Stimulated activated CD8-positive, alpha-beta memory T cell treated with anti-CD3 and anti-CD28 coated beads, Interleukin-15, amount 100 ng/mL, for 4 hours (primary cell): ENCODE measurements around the gene CDKL1.
"Not testable (repeated sequence)": the region's sequence is repeated elsewhere in the genome, so short reads cannot be mapped to it uniquely, and the experiment has no call there.

Source experiments
- DNase-seq, 2 donors: peaks; one replicate each; pipeline ENCODE4 v3.0.0-alpha.2; 2020; ENCODE audit warnings: low read depth in 2 of 2

CDKL1 gene

DNA sequence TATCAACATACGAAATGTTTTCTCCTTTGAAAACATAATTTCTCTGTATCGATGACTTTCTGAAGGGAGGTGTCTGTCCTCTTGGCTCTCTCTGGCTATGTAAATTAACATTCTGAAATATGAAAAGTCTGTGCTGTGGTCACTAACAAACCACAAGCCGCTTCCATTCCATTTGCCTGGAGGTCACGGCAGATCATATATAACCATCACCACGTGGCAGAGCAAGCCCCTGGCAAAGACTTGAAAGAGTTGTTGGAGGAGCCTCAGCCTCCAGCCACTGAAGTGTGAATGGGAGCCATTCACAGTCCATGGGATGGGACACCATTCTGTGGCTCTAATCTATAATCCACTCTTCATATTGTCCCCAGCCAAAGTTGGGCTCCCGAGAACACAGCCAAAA, 39.6 kb downstream of the CDKL1 start:
- DNase-seq, result no peak

DNA sequence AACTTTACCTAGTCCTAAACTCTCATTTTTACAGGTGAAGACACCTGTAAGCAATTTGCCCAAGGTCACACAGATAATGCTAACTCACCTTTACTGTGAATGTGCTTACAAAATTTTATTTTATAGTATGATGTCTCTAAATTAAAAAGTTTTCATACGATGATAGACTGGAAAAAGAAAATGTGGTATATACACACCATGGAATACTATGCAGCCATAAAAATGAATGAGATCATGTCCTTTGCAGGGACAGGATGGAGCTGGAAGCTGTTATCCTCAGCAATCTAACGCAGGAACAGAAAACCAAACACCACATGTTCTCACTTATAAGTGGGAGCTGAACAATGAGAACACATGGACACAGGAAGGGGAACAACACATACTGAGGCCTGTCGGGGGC, 40.4 kb downstream of the CDKL1 start:
- DNase-seq, result not testable (repeated sequence)

DNA sequence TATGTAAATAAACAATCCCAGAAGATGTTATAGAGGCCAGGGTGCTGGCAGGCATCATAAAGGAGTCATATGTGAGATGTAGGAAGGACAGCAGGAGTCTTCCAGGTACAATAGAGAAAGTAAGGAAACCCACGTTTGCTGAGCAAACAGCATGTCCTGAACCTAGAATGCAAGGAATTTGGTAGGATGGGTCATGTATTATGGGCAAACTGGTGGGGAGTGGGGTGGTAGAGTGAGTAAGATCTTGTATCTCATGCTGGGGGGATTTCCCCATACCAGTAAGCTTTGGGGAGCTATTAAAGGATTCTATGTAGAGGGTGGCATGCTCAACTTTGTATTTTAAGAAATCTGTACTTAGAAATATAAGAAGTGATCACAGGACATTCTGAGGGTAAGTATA, 41.0 kb downstream of the CDKL1 start:
- DNase-seq, result no peak

DNA sequence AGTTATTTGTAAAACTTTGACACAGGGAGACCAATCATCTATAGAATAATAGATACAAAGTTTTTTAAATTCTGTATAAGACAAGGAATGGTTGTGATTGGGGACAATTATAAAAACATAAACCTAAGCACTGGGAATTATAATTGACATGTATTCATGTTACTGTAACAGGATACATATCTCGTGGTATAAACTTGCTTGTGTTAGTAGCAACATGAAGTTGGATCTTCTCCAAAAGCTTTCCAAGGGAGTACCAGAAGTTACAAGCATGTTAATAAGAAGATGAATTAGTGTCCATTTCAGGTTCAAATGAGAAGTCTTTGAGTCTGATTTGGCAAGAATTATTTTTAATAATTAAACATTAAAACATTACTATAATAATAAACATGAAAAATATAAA, 42.2 kb downstream of the CDKL1 start:
- DNase-seq, result no peak

DNA sequence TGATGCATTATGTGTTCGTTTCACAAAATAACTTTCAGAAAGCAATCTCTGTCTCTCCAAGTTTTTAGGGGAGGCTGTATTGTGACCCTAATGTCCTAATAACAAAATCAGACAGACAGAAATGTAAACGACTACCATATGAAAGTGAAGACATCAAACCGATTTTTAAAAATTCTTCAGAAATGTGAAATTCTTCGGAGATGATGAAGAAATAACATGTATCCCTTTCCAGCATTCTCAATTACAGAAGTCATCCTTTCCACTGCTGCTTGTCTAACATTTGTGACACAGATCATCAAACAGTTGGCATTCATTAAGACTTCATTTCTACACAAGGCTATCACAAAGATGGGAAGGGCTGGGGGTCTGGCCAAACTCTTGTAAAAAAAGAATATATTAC, 43.6 kb downstream of the CDKL1 start:
- no peak for DNase-seq

DNA sequence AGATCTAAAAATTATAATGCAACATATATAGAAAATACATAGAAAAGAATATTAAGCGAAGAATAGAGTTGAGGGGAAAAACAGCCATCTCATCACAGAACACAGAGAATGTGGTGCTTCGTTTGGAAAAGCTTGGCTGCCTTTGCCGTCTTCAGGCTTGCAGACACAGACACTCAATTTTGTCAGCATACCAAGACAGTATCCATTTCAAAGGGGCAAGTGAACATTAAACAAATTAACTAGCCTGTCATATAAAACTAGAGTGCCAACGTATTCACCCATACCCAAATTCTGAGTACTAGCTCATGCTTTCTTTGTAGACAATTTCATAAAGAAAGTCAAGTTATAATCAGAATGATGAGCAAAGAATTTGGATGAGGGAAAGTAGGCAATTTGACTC, 44.1 kb downstream of the CDKL1 start:
- no peak for DNase-seq

DNA sequence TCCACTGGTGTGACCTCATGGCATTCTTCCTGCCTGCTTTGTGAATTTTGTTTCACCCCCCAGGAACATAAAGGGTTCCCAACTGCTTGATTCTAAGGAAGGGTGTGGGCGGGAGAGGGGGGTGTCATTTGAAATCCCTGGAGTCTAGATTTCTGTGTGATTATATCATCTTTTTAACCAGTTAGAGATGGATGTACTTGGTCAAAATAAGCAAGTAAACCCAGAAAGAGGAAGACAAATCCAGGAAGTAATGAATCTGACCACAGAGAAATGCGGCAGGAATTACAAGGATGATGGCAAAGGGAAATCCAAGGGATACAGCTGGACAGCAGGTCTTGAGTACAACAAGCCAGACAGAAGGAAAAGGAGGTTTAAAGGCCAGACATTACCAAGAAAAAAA, 45.7 kb downstream of the CDKL1 start:
- no peak for DNase-seq

DNA sequence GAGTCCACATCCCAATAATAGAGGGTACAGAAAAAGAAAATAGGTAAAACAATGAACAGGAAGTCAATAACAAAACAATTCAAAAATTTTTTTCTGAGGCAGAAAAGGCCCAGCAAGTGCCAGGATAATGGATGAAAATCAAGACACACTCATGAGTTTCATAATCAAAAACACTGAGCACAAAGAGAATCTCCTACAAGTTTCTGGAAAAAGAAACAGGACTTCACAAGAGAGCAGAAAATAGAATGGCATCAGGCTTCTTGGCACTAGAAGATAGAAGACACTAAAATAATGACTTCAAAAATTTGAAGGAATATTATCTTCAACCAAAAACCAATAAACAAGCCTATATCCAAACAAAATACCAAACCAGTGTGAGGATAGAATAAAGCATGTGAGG, 47.7 kb downstream of the CDKL1 start:
- no peak for DNase-seq

DNA sequence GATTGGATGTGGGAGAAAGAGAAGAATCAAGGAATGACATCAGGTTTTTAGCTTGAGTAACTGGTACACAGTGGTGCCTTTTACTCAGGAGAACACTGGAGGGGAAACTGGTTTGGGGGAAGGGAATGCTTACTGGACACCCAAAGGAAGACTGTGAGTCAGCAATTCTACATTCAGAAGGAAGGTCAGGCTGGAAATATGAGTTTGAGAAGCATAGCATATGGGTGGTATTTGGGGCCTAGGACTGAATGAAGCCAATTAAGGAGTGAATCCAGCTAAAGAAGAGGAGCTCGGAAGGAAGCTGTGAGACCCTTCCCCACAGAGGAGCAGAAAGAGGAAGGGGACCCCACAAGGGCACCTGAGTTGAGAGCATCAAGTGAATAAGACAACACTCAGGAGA, 49.2 kb downstream of the CDKL1 start:
- DNase-seq, result no peak

DNA sequence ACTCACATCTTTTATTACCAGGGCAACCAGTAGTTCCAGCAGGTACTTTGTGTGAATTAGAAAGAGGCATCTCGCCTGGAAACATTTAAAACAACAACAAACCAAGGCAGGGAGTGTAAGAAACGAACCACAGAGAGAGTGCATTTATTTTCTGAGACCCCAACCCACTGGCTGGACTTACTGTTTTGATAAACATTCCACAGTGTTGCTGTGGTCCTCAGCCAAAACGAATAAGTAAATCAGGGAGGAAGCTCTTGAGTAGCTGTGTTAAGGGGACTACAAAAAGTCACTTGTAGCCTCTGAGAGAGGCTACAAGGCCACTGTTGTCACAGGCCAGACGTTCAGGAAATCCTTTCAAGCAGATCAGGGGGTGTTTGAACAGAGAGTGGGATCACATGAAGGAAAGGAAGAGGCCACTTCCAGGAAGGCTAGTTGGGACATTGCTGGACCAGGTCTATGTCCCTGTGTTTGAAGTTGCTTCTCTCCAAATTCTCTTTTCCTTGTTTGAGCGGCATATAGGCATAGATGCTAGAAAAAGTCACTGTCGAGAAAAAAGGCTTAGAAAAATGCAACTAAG, 50.7 kb downstream of the CDKL1 start:
- no peak for DNase-seq

DNA sequence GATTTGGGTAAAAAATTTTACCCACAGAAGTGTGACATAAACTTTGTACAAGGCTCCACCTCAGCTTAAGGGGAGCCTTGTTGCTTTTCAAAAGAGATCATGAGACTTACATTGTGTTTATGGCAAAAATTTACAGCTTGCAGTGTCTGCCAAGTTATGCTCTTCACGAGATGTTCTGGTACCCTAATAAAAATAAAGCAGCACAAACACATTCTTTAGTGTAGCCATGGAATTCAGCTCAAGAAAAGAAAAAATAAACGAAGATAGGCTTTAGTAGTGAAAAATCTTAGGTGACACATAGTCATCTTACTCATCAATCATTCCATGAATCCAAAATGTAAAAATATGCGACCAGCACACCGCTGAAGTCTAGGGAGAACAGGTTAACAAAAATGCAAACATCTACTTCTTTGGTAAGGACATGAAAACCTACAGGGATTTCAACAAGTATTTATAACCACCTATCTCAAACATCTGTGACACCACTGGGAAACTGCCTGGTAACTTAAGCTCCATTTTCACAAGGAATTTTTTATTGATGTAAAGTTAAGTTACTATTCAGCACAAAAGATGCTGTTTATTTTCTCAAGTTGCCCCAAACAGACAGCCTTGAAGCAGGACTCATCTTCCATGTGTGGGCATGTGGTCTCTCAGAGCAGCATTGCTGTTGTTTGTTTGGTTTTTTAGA, 51.7 kb downstream of the CDKL1 start:
- DNase-seq, result no peak

DNA sequence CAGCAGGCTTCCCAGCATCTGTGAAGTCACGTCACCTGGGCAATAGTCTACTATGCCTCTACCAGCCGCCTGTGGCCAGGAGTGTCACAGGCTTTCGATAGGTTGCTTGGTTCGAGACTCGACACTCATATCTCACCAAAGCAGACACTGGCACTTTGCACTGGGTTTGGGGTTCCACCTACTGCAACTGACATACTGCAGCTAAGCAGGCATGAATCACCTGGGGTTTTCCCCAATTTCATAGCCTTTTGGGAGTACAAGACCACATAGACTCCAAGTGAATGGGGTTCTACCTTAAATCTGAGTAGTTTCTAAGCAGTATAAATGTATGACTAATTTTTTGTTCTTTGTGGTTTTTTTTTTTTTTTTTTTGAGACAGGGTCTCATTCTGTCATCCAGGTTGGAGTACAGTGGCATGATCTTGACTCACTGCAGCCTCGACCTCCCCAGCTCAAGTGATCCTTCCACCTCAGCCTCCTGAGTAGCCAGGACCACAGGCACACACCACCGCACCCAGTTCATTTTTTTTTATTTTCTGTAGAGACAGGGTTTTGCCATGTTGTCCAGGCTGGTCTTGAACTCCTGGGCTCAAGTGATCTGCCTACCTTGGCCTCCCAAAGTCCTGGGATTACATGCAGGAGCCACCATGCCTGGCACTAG, 52.4 kb downstream of the CDKL1 start:
- DNase-seq, result peak; percentile 29 to 36

DNA sequence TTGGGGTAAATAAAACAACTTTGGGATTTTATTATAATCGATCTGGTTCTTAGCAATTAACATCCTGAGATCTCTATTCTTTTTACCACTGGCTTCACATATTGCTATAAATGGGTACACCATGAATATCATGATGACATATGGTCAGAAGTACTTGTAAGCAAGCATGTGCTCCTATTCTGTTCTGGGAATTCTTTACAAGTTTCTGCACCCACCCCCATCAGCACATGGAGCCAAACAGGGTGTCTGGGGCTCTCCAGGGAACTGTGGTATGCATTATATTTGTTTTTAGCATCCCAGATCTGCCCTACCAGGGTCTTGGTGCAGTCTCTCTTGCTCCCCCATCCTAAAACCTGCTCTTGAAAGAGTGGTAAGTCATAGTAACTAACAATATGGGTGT, 53.2 kb downstream of the CDKL1 start:
- no peak for DNase-seq

DNA sequence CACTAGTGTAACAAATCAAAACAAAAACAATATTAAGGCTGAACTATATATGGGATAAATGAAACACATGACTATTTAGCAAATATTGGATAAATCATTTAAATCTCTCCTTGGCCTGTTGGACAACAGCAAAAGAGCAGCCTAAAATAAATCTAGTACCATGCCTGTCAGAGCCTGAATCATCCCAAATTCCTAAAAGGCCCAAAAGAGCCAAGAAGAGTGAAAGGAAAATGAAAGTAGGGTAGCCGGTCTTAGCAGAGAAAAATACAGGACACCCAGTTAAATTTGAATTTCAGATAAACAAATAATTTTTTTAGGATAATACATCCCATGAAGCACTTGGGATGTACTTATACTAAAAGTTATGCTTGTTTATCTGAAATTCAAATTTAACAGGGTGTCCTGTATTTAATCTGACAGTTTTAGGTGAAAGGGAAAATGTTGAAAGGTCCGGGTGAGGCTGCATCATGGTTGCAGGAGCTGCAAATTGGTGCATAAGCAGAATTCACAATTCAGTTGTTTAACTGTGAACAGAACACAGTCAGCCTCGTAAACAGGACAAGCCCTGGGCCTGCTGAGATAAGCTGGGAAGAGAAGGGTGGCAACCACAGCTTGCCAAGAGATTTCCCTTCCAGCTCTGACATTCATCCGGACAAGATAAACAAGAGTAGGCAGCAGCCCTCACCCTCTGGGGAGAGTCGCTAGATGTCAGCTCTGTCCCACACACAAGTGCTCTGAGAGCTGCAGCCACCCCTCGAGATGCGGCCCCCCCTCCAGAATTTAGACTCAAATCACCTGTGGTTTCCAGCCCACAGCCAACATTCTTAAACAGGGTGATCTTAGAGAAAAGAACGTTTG, 54.2 kb downstream of the CDKL1 start:
- no peak for DNase-seq

DNA sequence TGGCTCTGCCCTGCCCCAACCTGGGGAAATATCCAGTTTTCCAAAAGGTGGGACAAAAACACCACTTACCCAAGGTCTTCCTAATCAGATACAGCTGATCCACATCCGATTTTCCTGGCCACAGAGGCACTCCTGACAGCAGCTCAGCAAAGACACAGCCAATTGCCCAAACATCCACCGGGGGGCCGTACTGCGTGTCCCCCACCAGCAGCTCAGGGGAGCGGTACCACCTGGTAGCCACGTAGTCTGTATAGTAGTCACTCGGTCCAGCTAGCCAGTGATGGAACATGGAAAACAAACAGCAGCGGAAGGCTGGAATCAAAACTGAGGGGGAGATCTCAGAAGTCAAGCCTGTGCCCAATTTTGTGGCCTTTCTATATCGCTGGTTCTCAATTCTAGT, 55.7 kb downstream of the CDKL1 start:
- no peak for DNase-seq

DNA sequence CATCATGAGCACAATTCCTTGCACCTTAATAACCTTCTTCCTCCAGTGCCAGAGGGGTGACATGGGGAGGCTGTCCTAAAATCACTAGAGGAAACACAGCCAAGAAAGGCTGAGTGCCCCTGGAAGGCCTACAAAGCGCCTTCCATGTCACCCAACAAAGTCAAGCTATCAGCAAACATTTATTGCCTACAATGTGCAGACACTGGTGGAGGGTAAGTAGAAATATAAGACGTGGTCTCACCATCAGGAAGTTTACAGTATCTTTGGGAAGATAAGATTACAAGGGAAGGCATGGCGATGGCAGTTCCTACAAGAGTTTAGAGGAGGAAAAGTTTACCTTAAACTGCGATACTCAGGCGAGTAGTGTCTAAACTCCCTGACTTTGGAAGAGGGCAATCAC, 56.6 kb downstream of the CDKL1 start:
- no peak for DNase-seq

DNA sequence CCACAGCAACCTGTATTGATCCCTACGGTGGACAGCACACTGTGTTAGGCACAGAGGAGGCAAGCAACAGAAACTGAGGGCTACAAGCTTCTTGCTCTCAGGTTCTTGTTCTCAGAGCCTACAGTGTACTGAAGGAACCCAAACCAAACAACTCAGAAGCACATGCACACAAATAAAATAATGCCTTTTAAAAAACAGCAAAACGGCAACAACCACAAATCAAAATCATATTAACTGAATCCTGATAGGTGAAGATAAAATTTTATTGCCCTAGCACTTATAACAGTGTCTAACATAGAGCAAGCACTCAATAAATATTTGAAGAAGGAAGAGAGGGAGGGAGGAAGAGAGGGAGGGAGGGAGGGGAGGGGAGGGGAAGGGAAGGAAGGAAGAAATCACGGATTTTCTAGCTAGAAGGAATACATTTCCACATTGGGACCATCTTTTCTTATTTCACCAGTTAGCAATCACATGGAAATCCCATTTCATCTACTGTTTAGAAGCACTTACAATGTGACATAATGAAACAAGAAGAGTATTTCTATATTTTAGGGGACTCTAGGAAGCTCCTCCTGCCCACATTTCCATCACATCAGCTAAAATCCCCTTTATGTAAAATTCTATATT, 57.4 kb downstream of the CDKL1 start:
- DNase-seq, result no peak

DNA sequence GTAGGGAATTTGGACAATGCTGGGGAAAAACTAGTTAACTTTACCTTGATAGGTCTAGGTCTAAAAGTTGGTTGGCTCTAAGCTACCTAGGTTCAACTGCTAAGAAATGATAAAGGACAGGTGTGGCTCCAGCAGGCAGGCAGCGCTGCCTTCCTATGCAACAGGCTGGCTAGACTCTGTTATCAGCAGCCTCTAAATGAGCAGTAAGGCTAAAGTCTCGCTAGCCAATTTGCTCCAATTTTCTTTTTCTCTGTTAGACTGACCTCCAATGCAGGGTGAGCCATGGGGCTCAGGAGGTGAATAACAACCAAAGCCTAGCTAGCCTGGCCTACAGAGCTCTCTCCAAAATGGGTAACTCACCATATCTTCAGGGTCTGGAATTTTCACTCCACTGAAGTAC, 58.1 kb downstream of the CDKL1 start:
- DNase-seq, result no peak

DNA sequence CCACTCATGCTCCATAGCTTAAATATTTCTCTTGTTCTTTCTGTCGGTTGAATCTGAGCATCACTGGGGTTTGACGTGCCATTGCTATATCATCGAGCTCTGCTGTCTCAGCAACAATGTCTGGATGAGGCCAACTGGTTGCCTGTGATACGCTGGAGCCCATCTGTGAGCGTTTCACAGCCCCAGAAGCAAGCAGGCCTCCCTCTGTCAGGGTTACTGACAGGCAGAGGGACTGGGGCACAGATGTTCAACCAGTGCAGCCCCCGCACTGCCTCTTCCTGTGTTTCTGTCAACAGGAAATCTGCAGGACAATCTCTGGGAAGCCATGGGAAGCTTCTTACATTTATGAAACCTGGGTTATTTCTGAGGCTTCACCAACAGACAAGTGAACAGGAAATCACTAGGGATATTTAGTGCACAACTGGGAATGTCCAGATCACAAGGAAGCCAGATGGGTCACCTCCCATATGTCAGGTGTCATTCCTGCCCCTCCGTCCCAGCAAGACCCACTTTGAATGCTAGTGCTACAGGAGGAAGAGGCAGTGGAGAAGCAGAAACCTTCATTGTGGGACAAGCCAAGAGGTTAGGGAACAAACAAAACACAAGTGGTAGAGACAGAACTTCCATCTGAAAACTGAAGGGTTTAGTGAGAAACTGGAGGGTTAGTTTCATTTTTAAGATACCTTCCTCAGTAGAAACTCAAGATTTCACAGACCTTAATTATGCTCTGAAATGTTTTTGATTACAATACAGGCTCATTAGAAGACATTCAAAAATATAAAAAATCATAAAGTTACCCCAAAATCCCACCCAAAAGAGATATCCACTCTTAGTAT, 60.5 kb downstream of the CDKL1 start:
- no peak for DNase-seq

DNA sequence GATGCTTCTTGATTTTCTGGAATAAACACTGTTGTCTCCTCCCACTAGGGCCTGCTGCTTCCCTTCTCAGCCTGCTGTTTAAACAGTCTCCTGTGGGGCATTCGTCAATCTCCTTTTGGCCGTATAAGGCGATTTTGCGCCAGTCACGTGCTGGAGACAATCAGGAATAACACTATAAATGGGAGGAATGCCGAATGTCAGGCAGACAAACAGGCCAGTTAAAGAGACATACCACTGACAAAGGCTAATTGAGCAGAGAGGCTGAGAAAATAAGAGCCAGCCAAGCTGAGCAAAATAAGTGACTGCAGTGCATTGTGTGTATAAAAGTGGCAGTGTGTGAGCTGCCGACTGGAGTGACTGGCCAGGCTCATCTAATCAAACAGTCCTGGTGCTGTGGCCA, 61.3 kb downstream of the CDKL1 start:
- DNase-seq, result no peak

DNA sequence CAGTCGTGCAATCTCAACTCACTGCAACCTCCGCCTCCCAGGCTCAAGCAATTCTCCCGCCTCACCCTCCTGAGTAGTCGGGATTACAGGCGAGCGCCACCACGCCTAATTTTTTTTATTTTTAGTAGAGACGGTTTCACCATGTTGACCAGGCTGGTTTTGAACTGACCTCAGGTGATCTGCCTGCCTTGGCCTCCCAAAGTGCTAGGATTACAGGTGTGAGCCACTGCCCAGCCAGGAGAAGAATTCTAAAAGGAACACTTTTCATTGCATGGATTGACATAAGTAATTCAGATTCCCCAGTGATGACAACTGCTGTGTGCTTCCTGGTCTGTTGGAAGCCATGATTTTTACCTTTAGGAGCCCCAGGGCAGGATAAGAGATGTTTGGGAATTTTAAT, 62.5 kb downstream of the CDKL1 start:
- DNase-seq, result no peak
